DMS153 treated with DMSO at 0.1 percent for 48 hours (cell line): ENCODE measurements around the gene DCAF11.

Experiments
- DNase-seq: peaks from one replicate; lab custom pipeline; 2025; ENCODE audit not compliant: unreplicated experiment; lab: John Stamatoyannopoulos, UW

The DCAF11 gene

DNA sequence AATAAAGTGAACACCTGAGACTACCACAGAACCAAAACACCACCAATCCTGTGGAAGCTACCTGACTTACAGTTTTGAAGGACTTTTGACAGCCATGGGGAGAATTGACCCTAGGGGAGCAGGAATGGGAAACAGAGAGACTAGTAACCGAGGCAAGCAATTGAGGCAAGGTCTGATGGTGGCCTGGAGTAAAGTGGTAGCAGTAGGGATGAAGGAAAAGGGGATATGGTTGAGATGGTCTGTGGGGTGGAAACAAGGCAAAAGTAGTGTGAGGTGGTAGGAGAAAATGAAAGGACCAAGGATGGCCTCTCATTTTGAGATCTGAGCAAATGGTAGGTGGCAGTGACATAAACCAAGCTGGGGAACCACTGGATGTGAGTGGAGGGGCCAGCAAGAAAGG lies 42.3 kb downstream of the DCAF11 start:
- DNase-seq = no peak

DNA sequence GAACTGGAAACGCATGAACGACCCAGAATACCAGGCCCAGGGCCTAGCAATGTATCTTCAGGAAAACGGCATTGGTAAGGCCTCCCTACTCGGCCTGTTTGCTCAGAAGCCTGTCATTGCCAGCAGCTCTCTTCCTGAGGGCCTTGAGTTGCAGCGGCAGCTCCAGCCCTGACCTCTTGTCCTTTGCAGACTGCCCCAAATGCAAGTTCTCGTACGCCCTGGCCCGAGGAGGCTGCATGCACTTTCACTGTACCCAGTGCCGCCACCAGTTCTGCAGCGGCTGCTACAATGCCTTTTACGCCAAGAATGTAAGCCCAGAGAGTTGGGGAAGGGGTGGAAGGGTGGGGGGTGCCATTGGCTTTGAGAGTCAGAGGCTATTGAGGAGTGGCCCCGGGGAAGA lies 42.8 kb downstream of the DCAF11 start:
- no peak for DNase-seq

DNA sequence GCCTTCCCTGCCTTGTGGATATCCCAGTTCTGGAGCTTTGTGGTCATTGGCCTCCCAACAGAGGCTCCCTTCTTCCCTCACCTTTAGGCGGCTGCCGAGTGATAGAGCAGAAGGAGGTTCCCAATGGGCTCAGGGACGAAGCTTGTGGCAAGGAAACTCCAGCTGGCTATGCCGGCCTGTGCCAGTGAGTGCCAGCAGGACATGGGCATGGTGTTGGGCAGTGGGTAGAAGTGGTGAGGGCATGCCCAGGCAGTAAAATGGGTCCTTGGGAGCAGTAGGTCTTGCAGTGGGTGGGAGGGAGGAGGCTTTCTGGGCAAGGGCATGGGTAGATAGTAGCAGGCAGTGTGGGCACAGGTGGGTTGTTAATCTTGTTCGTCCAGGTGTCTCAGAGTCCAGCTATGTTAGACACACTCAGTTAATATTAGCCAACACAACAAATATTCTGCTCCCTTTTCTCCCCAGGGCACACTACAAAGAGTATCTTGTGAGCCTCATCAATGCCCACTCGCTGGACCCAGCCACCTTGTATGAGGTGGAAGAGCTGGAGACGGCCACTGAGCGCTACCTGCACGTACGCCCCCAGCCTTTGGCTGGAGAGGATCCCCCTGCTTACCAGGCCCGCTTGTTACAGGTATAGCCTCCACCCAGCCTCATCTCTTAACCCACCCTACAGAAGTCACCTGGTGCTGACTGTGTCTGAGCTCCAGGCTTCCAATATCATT lies 45.4 kb downstream of the DCAF11 start:
- no peak for DNase-seq

DNA sequence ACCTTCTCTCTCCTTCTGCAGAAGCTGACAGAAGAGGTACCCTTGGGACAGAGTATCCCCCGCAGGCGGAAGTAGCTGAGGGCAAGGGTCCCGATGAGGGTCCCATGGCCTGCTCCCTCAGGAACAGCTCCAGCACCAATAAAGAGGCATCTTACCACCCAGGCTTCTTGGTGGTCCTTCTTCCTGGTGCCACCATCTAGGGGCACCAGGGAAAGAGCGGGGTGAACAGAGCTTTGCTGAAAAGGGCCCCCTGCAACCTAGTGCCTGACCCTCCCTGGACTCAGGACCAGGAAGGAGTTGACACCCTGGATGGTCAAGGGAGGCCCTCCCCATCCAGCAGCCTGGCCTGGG lies 45.9 kb downstream of the DCAF11 start:
- DNase-seq = no peak

DNA sequence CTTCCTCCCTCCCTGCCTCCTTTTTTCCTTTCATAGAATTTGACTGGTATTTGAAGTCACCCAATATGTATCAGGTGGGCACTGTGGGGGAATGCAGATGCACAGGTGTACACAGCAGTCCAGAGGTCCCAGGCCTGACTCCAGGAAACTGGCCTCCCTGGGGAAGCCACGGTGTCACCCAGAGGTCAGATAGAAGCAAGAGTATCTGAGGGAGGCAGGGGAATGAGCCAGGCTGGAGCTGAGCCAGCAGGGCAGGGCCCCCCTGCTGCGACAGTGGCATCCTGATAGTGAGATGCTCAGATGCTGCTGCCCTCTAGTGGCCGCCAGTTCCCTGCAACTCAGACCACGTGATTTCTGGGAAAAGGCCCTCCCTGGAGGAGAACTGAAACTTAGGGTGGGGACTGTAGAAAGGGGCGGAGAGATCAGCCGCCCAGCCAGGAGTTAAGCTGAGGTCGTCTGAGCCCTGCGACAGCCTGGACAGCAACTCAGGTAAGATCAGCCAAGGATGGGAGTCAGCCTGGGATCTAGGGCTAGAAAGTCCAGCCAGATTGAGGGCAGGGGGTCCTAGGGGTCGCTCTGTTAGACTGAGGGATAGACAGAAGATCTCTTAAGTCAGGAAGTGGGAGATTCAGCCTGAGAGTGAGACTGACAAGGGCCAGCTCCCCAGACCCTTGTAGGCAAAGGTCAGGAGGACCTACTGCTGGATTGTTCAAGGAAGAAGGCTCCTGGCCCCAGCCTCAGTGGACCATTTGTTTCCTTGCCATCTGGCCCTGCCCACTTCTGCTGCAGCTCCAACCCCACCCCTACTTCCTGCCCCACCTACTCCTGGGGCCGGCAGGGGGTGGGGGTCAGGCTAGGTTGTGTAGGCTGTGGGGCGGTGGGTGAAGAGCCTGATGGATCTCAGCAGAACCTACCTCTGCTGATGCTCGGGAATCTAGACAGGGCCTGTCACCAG lies 46.5 kb downstream of the DCAF11 start, which contains the start of gene IRF9:
Gene IRF9, plus strand, starts transcription at position 416 of the 955 bp plus-strand sequence. CDS start 880 bp downstream, outside the sequence.
- peak; percentile 93 for DNase-seq

DNA sequence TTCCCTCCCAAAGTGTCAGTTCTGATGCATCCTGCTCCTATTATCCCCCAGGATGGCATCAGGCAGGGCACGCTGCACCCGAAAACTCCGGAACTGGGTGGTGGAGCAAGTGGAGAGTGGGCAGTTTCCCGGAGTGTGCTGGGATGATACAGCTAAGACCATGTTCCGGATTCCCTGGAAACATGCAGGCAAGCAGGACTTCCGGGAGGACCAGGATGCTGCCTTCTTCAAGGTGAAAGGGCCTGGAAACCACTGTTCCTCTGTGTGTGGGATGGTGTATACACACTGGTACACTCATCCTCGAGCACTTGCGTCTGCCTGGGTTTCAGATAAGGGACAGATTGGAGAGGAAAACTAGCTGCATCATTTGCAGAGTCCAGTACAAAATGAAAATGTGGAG lies 47.5 kb downstream of the DCAF11 start:
- DNase-seq = no peak

DNA sequence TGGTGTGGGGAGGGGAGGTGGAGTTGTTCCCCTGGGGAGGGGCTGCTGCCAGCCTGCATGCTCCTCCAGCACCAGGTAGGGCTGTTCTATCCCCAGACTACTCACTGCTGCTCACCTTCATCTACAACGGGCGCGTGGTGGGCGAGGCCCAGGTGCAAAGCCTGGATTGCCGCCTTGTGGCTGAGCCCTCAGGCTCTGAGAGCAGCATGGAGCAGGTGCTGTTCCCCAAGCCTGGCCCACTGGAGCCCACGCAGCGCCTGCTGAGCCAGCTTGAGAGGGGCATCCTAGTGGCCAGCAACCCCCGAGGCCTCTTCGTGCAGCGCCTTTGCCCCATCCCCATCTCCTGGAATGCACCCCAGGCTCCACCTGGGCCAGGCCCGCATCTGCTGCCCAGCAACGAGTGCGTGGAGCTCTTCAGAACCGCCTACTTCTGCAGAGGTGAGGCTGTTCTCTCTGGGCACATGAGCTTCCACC lies 50.0 kb downstream of the DCAF11 start:
- DNase-seq = no peak

DNA sequence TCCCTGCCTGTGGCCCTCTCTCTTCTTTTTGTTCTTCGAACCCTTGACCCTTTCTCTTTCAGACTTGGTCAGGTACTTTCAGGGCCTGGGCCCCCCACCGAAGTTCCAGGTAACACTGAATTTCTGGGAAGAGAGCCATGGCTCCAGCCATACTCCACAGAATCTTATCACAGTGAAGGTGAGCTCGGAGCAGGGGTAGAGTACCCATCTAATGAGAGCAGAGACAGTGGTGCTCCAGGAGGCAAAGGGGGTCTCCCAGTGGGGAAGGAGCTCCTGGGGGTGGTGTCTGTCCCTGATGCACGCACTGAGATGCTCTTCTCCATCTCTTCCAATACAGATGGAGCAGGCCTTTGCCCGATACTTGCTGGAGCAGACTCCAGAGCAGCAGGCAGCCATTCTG lies 51.2 kb downstream of the DCAF11 start:
- no peak for DNase-seq

DNA sequence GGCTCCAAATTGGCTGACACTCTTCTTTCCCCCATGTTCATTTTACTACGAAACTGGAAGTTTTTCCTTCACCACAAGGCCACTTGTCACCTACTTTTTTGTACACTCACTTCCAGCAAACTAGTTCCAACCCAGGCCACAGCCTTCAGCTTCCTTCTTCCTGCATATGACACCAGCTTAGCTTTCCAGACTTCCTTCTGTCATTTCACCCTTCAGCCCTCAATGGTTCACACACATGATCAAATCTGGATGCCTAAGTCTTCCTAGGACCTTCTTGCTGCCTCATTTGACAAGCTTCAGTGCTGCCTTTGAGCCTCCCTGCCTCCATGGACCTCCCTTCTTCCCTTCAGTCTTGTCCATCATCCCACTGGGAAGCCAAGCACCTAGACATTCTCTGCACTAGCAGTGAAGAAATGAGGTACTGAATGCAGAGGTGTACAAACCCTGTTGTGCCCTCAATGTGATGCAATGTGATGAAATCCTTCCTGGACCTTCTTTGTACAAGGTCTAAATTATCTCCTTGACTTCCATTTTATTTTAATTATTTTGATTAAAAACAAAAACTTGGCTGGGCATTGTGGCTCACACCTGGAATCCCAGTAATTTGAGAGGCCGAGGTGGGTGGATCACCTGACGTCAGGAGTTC lies 53.0 kb downstream of the DCAF11 start:
- DNase-seq = no peak

DNA sequence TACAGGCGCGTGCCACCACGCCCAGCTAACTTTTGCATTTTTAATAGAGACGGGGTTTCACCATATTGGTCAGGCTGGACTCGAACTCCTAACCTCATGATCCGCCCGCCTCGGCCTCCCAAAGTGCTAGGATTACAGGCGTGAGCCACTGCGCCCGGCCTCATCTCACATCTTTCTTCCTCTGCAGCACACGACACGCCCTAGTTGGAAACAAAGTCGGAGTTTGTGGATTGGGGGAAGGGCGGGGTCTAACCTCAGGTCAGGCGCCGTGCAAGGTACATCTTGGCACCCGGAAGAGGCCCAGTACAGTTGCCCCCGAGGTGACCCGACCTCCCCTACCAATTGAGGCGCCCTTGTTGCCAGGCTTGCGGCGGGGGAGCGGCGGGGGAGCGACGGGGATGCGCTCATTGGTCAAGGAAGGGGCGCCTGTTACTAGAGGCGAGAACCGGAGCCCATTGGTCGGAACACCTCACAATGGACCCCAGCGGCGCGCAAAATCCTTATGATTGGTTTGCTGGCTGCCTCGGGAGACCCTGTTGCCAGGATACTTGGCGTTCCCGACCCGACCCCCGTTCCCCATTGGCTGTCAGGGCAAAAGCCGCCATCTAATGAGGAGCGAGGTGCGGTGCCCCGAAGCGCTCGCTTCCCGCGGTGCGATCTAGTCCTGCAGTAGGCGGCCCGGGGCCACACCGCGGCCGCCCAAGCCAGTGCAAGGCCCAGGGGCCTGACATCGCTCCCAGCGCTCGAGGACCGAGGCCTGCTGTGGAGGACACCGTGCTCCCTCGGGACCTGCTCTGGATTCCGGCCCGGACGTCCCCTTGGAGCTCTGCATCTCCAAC lies 57.1 kb downstream of the DCAF11 start, which contains the start of gene REC8:
Gene REC8, plus strand, starts transcription at position 659 of the 839 bp plus-strand sequence. CDS start 473 bp downstream, outside the sequence.
- peak; percentile 82 for DNase-seq

DNA sequence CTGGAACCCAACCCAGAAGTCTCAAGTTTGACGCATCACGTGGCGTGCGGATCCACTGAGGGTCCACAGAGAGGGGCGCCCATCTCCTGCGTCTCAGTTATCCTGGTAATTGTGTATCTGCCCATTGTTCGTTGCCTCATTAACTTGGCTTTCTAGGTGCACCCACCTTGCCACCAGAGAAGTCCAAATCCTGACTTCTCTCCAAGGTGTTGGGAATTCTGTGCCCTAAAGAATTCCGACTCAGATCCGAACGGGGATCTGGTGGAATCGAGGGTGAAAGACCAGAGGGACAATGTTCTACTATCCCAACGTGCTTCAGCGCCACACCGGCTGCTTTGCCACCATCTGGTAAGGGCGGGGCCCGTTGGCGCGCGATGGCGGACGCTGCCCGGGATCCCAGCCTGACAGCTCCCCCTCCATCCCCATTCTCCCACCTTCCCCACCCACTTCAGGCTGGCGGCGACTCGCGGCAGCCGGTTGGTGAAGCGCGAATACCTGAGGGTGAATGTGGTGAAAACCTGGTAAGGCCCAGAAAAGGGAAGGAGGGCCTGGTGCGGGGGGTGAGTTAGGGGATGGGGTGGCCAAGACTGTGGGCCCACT lies 57.8 kb downstream of the DCAF11 start:
- no peak for DNase-seq

DNA sequence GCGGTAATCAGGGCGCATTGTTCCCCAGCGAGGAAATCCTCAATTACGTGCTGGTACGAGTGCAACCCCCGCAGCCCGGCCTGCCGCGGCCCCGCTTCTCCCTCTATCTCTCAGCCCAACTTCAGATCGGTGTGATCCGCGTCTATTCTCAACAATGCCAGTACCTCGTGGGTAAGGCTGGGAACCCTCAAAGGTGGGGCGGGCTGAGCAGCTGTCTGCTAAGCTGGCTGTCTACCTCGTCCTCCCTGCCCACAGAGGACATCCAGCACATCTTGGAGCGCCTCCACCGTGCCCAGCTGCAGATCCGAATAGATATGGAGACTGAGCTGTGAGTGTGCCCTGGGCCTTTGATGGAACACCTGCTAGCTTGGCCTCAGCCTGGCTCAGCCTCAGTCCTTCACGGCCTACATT lies 58.3 kb downstream of the DCAF11 start:
- DNase-seq = no peak
